ENCODE data around the gene SCAMP4.

The SCAMP4 gene

GRCh38 chr19:1905110-1905862 lies at the start of gene SCAMP4, which contains the start of gene ADAT3:
TSS of gene SCAMP4 (plus strand) at chr19:1905399. CDS start at chr19:1915020, 9,621 bp downstream.
TSS of gene ADAT3 (plus strand) at chr19:1905399. CDS start at chr19:1912048, 6,649 bp downstream.
- DNase-seq = peak; percentile 98
- Mint-ChIP-seq H3K4me3 (peak within 1 kb of the TSS; percentile 89), H3K9me3 (no peaks in the 10 kb centered on the region), H3K27me3 (no peaks in the 10 kb centered on the region), H3K4me1 (ENCODE audit: low read depth) (peaks cover 56% of the 10 kb centered on the region), H3K36me3 (ENCODE audit: low read depth) (peaks cover 21% of the 10 kb centered on the region), H3K27ac (peak within 1 kb of the TSS; percentile 95)

- peaks cover 25% of the 10 kb centered on the region for H3K36me3 Mint-ChIP-seq (ENCODE audit: low read depth)
- peaks cover 76% of the 10 kb centered on the region for H3K4me1 Mint-ChIP-seq (ENCODE audit: low read depth)
- peak overlapping the region; percentile 78 for H3K4me3 Mint-ChIP-seq
- H3K27me3 Mint-ChIP-seq = no peaks in the 10 kb centered on the region
- no peak for DNase-seq
- H3K27ac Mint-ChIP-seq = peak overlapping the region; percentile 91
- H3K9me3 Mint-ChIP-seq = no peaks in the 10 kb centered on the region
Measured at GRCh38 chr19:1855828-1856255, 49.4 kb upstream of the SCAMP4 start.

DNA sequence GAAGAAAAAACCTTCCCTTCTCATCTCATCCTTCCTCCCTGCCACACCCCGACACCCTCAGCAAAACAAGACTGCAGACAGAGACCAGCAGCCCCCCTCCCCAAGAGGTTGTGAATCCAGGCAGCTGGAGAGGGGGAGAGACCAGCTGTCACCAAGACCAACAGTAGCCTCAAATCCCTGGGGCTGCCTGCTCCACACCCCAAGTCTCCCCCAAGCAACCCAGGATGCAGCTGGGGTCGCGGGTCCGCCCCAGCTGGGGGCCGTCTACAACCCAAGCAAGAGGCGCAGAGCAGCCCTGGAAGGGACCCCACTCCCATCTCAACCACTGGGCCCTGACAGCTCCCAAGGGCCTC lies 48.9 kb upstream of the SCAMP4 start:
- Mint-ChIP-seq H3K36me3 (ENCODE audit: low read depth) (peaks cover 22% of the 10 kb centered on the region), H3K27me3 (no peaks in the 10 kb centered on the region), H3K4me3 (peak overlapping the region; percentile 78), H3K27ac (peak overlapping the region; percentile 91), H3K4me1 (ENCODE audit: low read depth) (peaks cover 76% of the 10 kb centered on the region), H3K9me3 (no peaks in the 10 kb centered on the region)
- no peak for DNase-seq

DNA sequence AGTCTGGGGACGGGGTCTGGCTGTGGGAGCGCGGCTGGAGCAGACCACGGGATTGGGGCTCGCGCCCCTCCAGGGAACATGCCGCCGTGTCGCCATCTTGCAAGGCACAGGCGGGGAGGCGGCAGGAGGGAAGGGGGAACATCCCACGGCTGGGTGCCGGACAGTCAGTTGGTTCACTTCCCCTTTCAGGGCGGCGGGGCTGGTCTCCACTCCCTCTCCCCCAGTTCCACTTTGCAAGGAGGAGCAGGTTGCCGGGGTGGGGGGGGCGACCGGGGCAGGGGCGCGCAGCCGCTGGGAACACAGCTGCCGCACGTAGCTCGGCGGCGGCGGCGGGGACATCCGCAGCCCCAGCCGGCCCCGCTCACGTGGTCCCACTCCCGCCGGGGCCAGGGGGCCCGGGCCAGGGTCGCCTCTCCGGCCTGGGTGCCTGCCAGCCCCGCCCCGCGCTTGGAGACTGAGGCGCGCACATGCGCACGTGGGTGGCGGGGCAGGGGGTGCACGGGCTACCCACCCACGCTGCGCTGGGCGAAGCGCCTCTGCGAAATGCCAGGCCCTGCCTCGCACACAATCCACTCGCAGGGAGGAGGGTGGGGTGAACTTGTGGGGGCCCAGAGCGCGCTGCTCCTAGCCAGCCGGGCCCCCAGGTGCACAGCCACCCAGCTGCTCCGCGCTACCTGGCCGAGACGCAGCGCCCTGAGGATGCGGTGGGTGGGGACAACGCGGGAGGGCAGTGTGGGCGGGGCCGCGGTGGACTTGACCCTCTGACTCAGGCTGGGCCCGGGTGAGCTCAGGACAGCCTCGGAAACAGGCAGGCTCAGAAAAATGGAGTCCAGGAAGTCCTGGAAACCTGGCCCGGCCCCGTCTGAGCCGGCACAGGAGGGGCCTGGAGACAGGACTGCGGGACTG lies 48.2 kb upstream of the SCAMP4 start:
- H3K4me1 Mint-ChIP-seq (ENCODE audit: low read depth) = peaks cover 79% of the 10 kb centered on the region
- H3K27me3 Mint-ChIP-seq = no peaks in the 10 kb centered on the region
- H3K36me3 Mint-ChIP-seq (ENCODE audit: low read depth) = peaks cover 27% of the 10 kb centered on the region
- peak overlapping the region; percentile 78 for H3K4me3 Mint-ChIP-seq
- peak overlapping the region; percentile 91 for H3K27ac Mint-ChIP-seq
- peak; percentile 68 for DNase-seq
- no peaks in the 10 kb centered on the region for H3K9me3 Mint-ChIP-seq

GRCh38 chr19:1857648-1858326 lies 47.4 kb upstream of the SCAMP4 start:
- peak overlapping the region; percentile 83 for H3K27ac Mint-ChIP-seq
- peaks cover 28% of the 10 kb centered on the region for H3K36me3 Mint-ChIP-seq (ENCODE audit: low read depth)
- DNase-seq = no peak
- no peaks in the 10 kb centered on the region for H3K27me3 Mint-ChIP-seq
- no peaks in the 10 kb centered on the region for H3K9me3 Mint-ChIP-seq
- H3K4me3 Mint-ChIP-seq = peak overlapping the region; percentile 69
- H3K4me1 Mint-ChIP-seq (ENCODE audit: low read depth) = peaks cover 74% of the 10 kb centered on the region

DNA sequence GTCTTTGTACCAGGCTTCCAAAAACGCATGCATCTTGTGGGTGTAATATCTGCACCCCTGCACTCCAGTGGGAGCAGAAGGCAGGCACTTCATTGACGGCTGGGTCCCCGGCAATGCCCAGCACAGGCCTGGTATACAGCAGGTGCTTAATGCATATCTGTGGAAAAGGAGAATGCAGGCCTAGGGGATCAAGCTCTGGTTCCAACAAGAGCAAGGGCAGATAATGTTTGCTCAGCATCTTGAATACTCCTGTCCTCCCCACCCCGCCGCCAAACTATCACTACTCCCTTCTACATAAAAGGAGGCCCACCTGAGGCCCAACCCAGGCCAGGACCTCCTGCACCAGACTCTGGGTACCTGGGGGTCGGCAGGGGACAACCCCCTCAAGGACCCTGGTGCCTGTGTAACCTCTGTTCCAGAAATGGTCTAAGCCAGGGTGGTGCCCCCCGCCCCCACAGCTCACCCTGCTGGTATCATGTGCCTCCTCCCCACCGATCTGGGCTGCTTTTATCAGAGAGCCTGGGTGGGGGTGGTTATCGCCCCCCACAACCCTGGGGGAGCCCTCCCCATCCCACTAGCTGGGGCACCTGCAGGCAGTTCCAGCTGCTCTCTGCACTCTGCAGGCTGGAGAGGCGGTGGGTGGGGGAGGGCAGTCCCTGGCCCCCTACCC lies 46.7 kb upstream of the SCAMP4 start:
- Mint-ChIP-seq H3K4me1 (ENCODE audit: low read depth) (peaks cover 66% of the 10 kb centered on the region), H3K9me3 (no peaks in the 10 kb centered on the region), H3K27me3 (no peaks in the 10 kb centered on the region), H3K27ac (peak overlapping the region; percentile 74), H3K4me3 (no peak overlapping the region), H3K36me3 (ENCODE audit: low read depth) (peaks cover 22% of the 10 kb centered on the region)
- DNase-seq = no peak

- Mint-ChIP-seq H3K27me3 (no peaks in the 10 kb centered on the region), H3K36me3 (ENCODE audit: low read depth) (peaks cover 21% of the 10 kb centered on the region), H3K4me1 (ENCODE audit: low read depth) (peaks cover 64% of the 10 kb centered on the region), H3K9me3 (no peaks in the 10 kb centered on the region), H3K27ac (peak overlapping the region; percentile 84), H3K4me3 (peak overlapping the region; percentile 46)
- DNase-seq = no peak
Measured at GRCh38 chr19:1859331-1859781, 45.8 kb upstream of the SCAMP4 start.

- no peaks in the 10 kb centered on the region for H3K27me3 Mint-ChIP-seq
- H3K27ac Mint-ChIP-seq = peak overlapping the region; percentile 96
- peaks cover 15% of the 10 kb centered on the region for H3K36me3 Mint-ChIP-seq (ENCODE audit: low read depth)
- H3K9me3 Mint-ChIP-seq = no peaks in the 10 kb centered on the region
- H3K4me1 Mint-ChIP-seq (ENCODE audit: low read depth) = peaks cover 57% of the 10 kb centered on the region
- peak overlapping the region; percentile 95 for H3K4me3 Mint-ChIP-seq
- no peak for DNase-seq
Measured at GRCh38 chr19:1860042-1860775, 45.0 kb upstream of the SCAMP4 start.

DNA sequence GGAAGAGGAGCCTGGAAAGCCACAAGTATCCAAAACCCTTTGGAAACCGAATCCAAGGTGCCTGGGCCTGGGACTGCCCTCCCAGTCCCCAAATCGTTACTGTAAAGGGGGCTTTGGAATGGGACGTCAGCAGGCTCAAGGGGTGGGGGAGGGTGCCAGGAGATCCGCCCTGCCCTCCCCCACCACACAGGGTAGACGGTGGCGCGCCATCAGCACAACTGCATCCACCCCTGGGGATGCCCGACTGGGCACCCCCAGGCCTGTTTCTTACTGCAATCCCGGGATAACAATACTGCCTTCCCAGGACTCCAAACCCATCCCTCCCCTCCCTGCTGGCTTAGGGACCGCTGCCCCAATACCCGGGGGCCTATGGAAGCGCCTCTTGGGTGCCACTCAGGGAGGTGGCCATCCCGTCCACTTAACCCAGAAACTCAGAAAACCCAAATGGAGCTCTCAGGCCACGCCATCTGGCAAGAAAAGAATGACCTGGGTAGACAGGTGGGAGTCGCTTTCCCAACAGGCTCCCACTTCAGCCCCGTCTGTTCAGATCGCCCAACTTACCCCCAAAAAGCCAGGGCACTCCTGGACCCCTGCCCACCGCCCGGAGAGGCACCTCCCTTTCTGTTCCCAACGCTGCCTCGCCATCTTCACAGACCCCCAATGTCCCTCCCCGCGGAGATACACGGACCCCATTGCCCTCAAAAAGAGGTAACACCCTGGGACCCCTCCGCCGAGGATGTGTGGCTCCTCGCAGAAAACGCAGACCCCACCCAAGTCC lies 44.2 kb upstream of the SCAMP4 start:
- H3K4me3 Mint-ChIP-seq = peak overlapping the region; percentile 95
- H3K36me3 Mint-ChIP-seq (ENCODE audit: low read depth) = peaks cover 17% of the 10 kb centered on the region
- H3K27ac Mint-ChIP-seq = peak overlapping the region; percentile 96
- no peaks in the 10 kb centered on the region for H3K9me3 Mint-ChIP-seq
- H3K27me3 Mint-ChIP-seq = no peaks in the 10 kb centered on the region
- DNase-seq = no peak
- peaks cover 54% of the 10 kb centered on the region for H3K4me1 Mint-ChIP-seq (ENCODE audit: low read depth)

GRCh38 chr19:1861599-1862031 lies 43.6 kb upstream of the SCAMP4 start:
- Mint-ChIP-seq H3K9me3 (no peaks in the 10 kb centered on the region), H3K27ac (peak overlapping the region; percentile 96), H3K4me1 (ENCODE audit: low read depth) (peaks cover 48% of the 10 kb centered on the region), H3K36me3 (ENCODE audit: low read depth) (peaks cover 17% of the 10 kb centered on the region), H3K27me3 (no peaks in the 10 kb centered on the region), H3K4me3 (peak overlapping the region; percentile 95)
- DNase-seq = no peak

DNA sequence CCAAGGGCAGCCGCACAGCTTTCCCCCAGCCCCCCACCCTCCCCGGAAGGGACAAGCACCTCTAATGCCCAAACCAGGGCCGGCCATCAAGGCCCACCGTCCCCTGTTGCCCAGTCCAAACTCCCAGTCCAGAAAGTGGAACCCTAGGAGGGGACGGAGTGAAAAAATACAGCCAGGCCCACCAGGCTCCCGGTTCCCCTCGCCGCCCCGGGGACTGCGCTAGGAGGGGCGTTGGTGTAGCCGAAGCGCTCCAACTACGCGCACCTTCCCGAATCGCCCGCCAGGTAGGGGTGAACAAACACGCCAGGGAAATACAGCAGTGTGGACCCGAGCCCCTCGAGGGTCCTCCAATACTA lies 43.2 kb upstream of the SCAMP4 start:
- peaks cover 20% of the 10 kb centered on the region for H3K36me3 Mint-ChIP-seq (ENCODE audit: low read depth)
- H3K27ac Mint-ChIP-seq = peak overlapping the region; percentile 96
- DNase-seq = no peak
- H3K4me3 Mint-ChIP-seq = peak overlapping the region; percentile 95
- H3K4me1 Mint-ChIP-seq (ENCODE audit: low read depth) = peaks cover 51% of the 10 kb centered on the region
- H3K27me3 Mint-ChIP-seq = no peaks in the 10 kb centered on the region
- H3K9me3 Mint-ChIP-seq = no peaks in the 10 kb centered on the region

DNA sequence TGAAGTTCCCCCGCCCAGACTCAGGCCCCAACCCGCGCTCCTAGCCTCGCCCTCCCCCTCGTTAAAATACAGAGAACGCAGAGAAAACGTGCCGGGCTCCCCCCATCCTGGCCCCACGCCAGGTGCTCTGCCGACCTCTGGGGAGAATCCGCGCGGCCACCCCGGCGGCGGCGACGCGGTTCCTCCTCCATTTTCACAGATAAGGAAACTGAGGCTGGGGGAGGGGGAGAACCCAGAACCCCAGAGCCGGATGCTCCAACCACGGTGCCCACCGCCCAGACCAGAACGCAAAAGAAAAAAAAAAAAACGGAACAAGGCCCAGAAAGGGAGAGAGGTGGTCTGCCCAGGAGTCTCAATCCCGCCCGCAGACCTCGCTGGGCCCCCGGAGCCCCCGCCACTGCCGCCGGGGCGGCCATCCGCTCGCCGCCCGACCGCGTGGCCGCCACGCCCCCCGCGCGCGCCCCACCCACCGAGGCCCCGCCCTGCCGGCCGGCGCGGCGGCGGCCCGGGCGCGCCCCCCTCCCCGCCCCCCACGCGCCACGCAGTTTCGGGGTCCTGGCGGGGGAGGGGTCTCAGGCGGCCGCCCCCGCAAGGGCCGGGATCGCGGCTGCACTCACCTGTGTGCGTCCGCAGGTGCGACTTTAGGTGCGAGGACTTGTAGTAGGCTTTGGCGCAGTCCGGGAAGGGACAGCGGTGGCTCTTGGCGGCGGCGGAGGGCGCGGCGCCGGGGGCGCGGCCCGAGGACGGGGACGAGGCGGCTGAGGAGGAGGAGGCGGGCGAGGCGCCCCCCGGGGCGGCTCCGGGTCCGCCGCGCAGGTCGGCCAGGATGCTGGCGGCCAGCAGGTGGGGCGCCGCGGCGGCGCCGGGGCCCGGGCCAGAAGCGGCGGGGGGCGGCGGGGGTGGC lies 42.5 kb upstream of the SCAMP4 start:
- H3K27me3 Mint-ChIP-seq = no peaks in the 10 kb centered on the region
- peak overlapping the region; percentile 95 for H3K4me3 Mint-ChIP-seq
- H3K4me1 Mint-ChIP-seq (ENCODE audit: low read depth) = peaks cover 46% of the 10 kb centered on the region
- peak overlapping the region; percentile 96 for H3K27ac Mint-ChIP-seq
- no peaks in the 10 kb centered on the region for H3K9me3 Mint-ChIP-seq
- DNase-seq = peak; percentile 79
- peaks cover 26% of the 10 kb centered on the region for H3K36me3 Mint-ChIP-seq (ENCODE audit: low read depth)

Data from activated T-cell treated with anti-CD3 and anti-CD28 coated beads, Interleukin-2, amount 50 U/mL, for 24 hours (primary cell).